Spleen (tissue), 3 donors: ENCODE results near the gene TENM4.

Source experiments
- POLR2A ChIP-seq, 3 donors: fragments of 450-650 bp; IDR thresholded peaks; one replicate each; pipeline ENCODE4 v1.5.1; 2017; ENCODE audit warnings: antibody characterized with exemption in 3 of 3, mild to moderate bottlenecking in 1 of 3
- POLR2AphosphoS5 ChIP-seq, 3 donors: sonication (generic); formaldehyde crosslinking; IDR thresholded peaks; one replicate each; pipeline ENCODE4 v1.5.1; 2017; ENCODE audit warnings: antibody characterized with exemption in 3 of 3

GRCh38 chr11:79047980-79048379 is 392.9 kb downstream of the TENM4 start:
- TF ChIP-seq POLR2A (IDR thresholded peaks at IDR 0.05), result no peak
- TF ChIP-seq POLR2AphosphoS5 (IDR thresholded peaks at IDR 0.05), result no peak
